ENCODE data around the gene APBB2.

APBB2 gene

DNA sequence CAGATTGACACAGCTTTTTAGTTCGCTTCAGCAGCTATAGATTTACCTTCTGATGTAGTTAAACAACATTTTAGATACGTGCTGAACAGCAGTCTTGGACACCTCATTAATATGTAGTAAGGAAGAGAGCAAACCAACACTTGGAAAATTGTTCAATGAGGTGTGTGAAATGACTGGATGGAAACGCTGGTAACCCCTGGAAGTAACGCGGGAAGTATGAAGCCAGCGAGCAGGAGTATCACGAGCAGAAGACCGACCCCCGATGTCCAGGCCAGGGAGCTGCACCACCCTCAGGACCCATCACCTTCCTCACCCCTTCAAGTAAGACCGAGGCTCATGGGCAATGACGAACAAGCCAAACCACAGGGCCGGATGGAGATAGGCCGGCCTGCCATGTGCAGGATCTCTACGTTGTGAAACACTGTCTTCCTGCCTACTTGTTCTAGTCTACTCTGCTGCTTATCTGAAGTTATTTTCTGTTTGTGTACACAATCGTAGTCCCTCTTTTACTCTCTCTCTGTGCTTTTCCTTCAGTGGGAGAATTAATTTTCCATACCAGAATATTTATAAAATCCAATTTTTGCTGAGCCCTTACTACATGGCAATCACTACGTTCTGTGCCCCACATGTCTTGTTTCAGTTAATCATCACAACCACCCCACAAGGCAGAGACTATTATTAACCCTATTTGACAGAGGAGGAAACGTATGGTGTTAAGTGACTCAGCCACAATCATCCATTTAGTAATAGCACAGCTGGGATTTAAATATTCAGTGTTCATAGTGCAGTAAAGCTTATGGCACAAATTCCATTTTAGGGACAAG, 221.7 kb downstream of the APBB2 start:
- Histone ChIP-seq H3K36me3 (ENCODE audit: insufficient read depth) (no peaks in the 10 kb centered on the region), H3K79me2 (ENCODE audit: insufficient read depth, low read depth) (no peaks in the 10 kb centered on the region), H2AFZ (ENCODE audit: low read depth) (no peak overlapping the region), H3K27ac (no peak overlapping the region), H3K4me2 (no peak overlapping the region), H3K4me1 (ENCODE audit: low read depth, poor library complexity, severe bottlenecking) (peaks cover 3% of the 10 kb centered on the region), H4K20me1 (ENCODE audit: insufficient read depth) (no peaks in the 10 kb centered on the region), H3K9ac (no peak overlapping the region), H3K4me3 (IDR thresholded peaks at IDR 0.05; ENCODE audit: insufficient read depth, low read depth, low read length) (no peak overlapping the region), H3K27me3 (ENCODE audit: insufficient read depth, low read depth) (no peaks in the 10 kb centered on the region)
- TF ChIP-seq, protein P1, sequence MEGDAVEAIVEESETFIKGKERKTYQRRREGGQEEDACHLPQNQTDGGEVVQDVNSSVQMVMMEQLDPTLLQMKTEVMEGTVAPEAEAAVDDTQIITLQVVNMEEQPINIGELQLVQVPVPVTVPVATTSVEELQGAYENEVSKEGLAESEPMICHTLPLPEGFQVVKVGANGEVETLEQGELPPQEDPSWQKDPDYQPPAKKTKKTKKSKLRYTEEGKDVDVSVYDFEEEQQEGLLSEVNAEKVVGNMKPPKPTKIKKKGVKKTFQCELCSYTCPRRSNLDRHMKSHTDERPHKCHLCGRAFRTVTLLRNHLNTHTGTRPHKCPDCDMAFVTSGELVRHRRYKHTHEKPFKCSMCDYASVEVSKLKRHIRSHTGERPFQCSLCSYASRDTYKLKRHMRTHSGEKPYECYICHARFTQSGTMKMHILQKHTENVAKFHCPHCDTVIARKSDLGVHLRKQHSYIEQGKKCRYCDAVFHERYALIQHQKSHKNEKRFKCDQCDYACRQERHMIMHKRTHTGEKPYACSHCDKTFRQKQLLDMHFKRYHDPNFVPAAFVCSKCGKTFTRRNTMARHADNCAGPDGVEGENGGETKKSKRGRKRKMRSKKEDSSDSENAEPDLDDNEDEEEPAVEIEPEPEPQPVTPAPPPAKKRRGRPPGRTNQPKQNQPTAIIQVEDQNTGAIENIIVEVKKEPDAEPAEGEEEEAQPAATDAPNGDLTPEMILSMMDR (conservative IDR thresholded peaks at IDR 0.05; ENCODE audit: low read depth, low read length), result no peak

DNA sequence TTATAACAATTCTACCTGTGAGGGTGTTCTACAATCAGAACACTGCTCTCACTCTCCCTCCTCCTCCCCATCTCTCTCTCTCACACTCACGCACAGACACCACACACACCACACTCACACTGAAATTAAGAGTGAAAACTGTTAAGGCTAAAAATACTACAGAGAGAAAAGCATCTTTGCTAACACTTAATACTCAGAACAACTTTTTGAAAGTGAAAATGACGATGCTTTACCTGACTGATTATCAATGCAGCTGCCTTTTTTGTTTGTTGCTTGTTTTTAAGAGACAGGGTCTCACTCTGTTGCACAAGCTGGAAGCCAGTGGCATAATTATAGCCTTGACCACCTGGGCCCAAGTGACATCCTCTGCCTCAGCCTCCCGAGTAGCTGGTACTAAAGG, 222.4 kb downstream of the APBB2 start:
- TF ChIP-seq, protein P1 (conservative IDR thresholded peaks at IDR 0.05; ENCODE audit: low read depth, low read length), result no peak
- Histone ChIP-seq H3K27me3 (ENCODE audit: insufficient read depth, low read depth) (no peaks in the 10 kb centered on the region), H4K20me1 (ENCODE audit: insufficient read depth) (no peaks in the 10 kb centered on the region), H3K9ac (no peak overlapping the region), H3K4me1 (ENCODE audit: low read depth, poor library complexity, severe bottlenecking) (peaks cover 3% of the 10 kb centered on the region), H3K4me3 (IDR thresholded peaks at IDR 0.05; ENCODE audit: insufficient read depth, low read depth, low read length) (no peak overlapping the region), H3K4me2 (no peak overlapping the region), H3K36me3 (ENCODE audit: insufficient read depth) (no peaks in the 10 kb centered on the region), H3K27ac (no peak overlapping the region), H3K79me2 (ENCODE audit: insufficient read depth, low read depth) (no peaks in the 10 kb centered on the region), H2AFZ (ENCODE audit: low read depth) (no peak overlapping the region)

DNA sequence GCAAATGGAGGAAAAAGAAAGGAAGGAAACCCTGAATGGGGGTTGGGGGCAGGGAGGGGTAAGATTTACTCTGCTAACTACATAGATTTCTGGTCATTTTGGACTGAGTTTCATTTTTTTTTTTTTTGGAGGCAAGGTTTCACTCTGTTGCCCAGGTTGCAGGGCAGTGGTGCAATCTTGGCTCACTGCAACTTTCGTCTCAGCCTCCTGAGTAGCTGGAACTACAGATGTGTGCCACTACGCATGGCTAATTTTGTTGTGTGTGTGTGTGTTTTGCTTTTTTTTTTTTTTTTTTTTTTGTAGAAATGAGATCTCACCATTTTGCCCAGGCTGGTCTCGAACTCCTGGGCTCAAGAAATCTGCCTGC, 223.5 kb downstream of the APBB2 start:
- H3K4me2 ChIP-seq, result no peak overlapping the region
- no peak overlapping the region for H3K4me3 ChIP-seq (IDR thresholded peaks at IDR 0.05; ENCODE audit: insufficient read depth, low read depth, low read length)
- no peaks in the 10 kb centered on the region for H3K27me3 ChIP-seq (ENCODE audit: insufficient read depth, low read depth)
- peaks cover 3% of the 10 kb centered on the region for H3K4me1 ChIP-seq (ENCODE audit: low read depth, poor library complexity, severe bottlenecking)
- no peak overlapping the region for H3K27ac ChIP-seq
- H4K20me1 ChIP-seq (ENCODE audit: insufficient read depth), result no peaks in the 10 kb centered on the region
- H3K79me2 ChIP-seq (ENCODE audit: insufficient read depth, low read depth), result no peaks in the 10 kb centered on the region
- no peak overlapping the region for H3K9ac ChIP-seq
- TF ChIP-seq, protein P1 (conservative IDR thresholded peaks at IDR 0.05; ENCODE audit: low read depth, low read length), result no peak
- no peak overlapping the region for H2AFZ ChIP-seq (ENCODE audit: low read depth)
- no peaks in the 10 kb centered on the region for H3K36me3 ChIP-seq (ENCODE audit: insufficient read depth)

DNA sequence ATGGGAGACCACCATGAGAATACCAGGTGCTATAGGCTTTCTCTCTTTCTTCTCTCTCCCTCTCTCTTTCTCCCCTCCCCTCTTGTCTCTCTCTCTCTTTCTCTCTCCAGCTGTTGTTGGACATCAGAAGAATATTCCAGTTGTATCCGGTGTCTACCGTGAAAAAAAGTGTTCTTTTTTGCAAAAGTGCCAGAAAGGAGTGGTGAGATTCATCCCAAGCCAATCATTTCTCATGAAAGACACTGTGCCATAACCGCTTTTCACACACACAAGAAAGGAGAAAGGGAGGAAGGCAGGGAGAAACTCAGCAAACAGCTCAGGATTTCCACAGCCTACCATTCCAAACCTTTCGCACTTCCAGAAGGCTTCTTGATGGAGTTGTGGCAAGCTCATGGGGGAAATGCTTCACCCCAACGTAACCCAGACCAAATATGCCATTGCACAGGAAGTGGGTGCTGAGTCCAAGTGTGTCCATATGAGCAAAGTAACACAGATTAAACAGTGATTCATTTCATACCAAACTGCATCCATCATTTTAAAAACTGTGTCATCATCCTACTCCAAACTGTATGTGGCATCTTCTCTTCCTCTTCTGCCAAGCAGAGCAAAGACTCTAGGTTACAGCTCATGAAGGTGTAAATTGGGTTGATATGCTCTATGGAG, 224.0 kb downstream of the APBB2 start:
- H3K27ac ChIP-seq, result no peak overlapping the region
- H2AFZ ChIP-seq (ENCODE audit: low read depth), result no peak overlapping the region
- H3K27me3 ChIP-seq (ENCODE audit: insufficient read depth, low read depth), result no peaks in the 10 kb centered on the region
- H3K36me3 ChIP-seq (ENCODE audit: insufficient read depth), result no peaks in the 10 kb centered on the region
- no peak overlapping the region for H3K9ac ChIP-seq
- H3K4me1 ChIP-seq (ENCODE audit: low read depth, poor library complexity, severe bottlenecking), result peaks cover 3% of the 10 kb centered on the region
- TF ChIP-seq, protein P1 (conservative IDR thresholded peaks at IDR 0.05; ENCODE audit: low read depth, low read length), result no peak
- H3K4me3 ChIP-seq (IDR thresholded peaks at IDR 0.05; ENCODE audit: insufficient read depth, low read depth, low read length), result no peak overlapping the region
- H3K79me2 ChIP-seq (ENCODE audit: insufficient read depth, low read depth), result no peaks in the 10 kb centered on the region
- H3K4me2 ChIP-seq, result no peak overlapping the region
- H4K20me1 ChIP-seq (ENCODE audit: insufficient read depth), result no peaks in the 10 kb centered on the region

Measured in KMS-11 (cell line).